ENCODE results near the gene INVS.
"Not testable (repeated sequence)": the region's sequence is repeated elsewhere in the genome, so short reads cannot be mapped to it uniquely, and the experiment has no call there.

The INVS gene

DNA sequence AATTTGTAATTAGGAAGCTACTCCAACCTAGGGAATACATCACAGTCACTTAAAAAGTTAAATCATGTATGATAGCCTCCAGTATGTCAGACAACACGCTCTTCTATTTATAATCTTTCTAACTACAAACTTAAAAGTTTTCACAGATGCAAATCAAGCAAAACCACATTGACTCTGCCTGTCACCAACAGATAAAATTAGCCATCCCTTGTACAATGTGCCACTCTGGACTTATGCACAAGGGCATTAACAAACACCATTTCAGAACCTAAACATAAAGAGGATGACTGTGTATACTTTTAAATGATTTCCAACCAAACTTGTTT is 15.0 kb upstream of the INVS start:
- no peak for DNase-seq (ENCODE audit: low read depth in 2 of 2)

DNA sequence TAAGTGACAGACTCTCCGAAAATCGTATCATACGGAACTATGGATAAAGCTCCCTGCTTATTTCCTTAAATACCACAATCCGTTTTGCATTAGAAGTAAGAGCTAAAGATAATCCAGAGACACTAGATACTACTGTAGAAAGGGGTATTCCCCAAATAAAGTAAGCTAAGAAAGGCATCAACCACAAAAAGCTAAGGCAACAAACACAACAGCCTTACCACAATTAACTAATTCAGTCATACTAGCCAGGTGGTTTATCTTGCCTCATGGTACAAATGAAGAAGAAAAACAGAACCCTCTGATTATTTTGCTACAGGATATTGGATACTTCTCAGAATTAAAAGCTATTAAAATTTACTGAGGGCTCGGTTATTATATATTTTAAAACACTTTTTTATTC is 14.3 kb upstream of the INVS start:
- no peak for DNase-seq (ENCODE audit: low read depth in 2 of 2)

- no peak for DNase-seq (ENCODE audit: low read depth in 2 of 2)
These were observed 12.9 kb upstream of the INVS start for GRCh38 chr9:100086097-100086635.

- no peak for DNase-seq (ENCODE audit: low read depth in 2 of 2)
These were observed 11.8 kb upstream of the INVS start for GRCh38 chr9:100087218-100087617.

DNA sequence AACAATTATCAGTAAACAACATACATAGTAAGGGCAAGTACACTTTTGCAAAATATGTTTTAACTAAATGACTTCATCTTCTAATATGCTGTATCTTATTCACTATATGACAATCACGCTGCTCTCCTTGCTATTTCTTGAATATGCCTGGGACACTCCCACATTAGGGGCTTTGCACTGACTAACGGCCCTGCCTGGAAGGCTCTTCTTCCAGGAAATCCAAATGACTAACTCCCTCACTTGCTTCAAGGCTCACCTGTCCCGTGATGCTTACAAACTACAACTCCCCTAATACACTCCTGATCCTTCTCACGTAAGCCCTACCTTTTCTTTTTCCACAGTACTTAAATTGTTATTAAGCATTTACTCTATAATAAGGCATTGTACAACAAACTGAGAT is 10.8 kb upstream of the INVS start:
- DNase-seq (ENCODE audit: low read depth in 2 of 2): no peak

- no peak for DNase-seq (ENCODE audit: low read depth in 2 of 2)
These were observed 8.2 kb upstream of the INVS start for GRCh38 chr9:100090880-100091279.

DNA sequence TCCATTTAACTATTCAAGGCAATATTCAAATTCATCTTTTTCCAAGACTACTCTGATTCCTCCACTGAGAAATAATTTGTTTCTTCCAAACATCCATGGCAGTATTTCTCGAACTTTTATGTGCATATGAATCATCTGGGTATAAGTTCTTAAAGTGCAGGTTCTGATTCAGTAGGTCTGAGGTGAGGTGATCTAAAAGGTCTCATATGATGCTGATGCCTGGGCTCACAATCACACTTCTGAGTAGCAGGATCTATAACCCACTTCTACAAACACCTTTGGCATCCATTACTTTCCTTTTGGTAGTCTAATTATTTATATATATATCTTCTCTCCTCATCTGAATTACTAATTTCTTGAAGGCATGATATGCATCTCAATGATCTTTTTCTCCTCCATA is 7.4 kb upstream of the INVS start:
- no peak for DNase-seq (ENCODE audit: low read depth in 2 of 2)

GRCh38 chr9:100092066-100092465 is 7.0 kb upstream of the INVS start:
- DNase-seq (ENCODE audit: low read depth in 2 of 2): no peak

DNA sequence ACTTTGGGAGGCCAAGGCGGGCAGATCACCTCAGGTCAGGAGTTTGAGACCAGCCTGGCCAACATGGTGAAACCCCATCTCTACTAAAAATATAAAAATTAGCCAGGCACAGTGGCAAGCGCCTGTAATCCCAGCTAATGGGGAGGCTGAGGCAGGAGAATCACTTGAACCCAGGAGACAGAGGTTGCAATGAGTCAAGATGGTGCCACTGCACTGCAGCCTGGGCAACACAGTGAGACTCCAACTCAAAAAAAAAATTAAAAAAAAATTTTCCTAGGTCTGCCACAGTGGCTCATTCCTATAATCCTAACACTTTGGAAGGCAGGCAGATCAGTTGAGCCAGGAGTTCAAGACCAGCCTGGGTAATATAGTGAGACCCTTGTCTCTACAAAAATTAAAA is 4.6 kb upstream of the INVS start:
- DNase-seq (ENCODE audit: low read depth in 2 of 2): not testable (repeated sequence)

DNA sequence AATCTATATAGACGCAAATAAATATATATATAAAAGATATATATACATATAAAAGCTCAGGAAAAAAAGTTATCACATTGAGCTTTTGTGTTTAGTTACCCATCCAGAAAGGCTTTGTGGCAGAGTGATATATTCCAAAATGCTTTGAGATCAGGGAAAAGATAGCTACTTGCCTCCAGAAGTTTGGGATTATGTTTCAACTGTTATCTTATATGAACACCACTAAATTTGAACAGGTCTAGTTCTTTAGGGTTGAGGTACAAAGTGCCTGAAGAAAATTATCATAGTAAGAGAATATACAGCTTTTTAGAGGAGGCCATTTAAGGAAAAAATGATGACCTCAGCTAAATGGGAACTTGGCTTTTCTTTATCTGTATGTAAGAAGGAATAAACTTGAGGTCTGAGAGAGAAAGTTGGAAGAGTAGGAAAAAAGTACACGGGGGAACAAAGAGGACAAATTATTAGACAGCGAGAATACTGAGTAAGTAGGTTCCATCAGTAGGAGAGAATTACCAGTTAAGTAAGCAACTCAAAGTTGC is 2.6 kb upstream of the INVS start:
- DNase-seq (ENCODE audit: low read depth in 2 of 2): no peak

DNA sequence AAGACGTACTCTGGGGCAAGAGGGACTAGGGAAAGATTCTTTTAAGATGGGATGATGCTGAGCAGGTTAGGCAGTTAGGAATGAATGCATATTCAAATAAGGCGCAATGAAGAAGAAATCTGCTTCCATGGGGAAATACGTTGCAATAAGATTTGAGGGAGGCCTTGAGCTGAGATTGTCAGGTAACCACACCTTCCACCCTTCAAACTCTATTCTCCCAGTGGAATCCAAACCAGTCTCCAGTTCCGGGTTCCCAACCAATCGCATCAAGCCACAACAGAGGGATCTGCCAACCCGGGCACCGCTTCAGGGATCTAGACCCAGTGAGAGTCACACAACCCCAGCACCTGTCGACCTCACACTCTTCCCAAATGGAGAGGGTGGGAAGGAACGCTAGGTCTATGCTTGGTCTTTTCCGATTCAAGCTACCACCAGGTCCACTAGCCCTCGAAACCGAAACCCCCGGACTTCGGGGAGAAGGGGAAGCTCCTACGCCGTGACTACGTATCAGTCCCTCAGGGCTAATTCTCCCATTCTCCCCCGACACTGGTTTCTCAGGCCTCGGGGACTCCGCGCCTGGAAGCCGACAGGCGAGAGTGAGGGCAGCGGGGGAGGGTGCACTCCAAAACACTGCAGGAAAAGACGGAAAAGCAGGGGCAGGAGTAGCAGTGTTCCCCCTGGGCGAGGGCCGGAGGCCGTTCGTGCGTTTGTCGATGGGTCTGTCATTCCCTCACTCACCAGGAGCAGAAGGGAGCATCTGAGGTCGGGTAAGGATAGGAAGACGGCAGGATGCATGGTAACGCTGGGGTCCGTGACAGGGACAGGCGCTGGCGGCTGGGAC is 777 bp upstream of the INVS start:
- no peak for DNase-seq (ENCODE audit: low read depth in 2 of 2)

DNA sequence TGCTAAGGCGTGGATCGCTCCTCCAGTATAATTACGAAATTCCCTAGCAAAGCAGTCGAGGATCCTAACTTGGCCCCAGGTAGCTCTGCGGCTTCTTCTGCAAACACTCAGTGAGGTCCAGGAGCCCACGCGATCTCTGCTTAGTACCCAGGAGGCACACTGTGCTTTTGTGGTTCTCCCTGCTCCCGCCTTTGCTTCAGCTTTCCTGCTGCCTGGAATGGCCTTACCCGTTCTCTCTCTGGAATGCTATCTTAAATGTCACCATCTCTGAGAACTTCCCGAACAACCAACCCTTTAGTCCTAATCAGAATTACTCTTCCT is 639 bp downstream of the INVS start:
- no peak for DNase-seq (ENCODE audit: low read depth in 2 of 2)

DNA sequence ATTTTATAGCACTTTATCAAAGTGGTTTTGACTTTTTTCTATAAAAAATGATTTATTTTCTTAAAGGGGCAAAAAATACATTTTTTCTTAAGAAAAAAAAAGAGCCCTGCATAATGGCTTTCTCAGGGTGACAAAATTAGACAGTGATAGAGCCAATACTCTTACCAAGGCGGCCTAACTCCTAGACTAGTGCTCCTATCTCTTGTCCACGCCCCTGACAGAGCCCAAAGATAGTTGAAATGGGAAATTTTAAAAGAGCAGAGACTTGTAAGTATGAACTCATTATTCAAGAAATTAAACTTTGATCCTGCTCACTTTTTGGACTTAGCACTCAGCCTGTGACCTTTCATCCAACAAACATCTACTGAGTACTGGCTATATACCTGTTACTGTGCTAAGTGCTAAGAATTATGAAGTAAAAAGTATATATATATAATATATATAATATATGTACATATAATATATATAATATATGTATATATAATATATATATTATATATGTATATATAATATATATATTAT is 1.2 kb downstream of the INVS start:
- DNase-seq (ENCODE audit: low read depth in 2 of 2): no peak

DNA sequence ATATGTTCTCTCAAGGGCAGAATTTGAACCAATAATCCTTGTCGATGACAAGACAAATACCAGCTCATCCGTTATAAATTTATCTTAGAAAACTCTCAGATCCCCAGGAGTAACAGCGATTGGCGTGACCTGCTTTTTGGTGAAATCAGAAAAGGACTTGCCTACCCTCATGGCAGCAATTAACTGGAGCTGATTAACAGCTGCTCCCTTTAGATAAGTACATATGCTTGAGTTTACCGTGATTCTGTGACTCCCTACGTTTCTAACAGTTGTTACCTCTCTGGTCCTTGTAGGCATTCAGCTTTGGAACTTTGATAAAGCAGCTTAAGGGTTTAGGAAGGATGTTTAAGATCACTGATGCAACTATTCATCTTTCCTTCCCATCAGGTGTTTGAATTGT is 2.6 kb downstream of the INVS start:
- DNase-seq (ENCODE audit: low read depth in 2 of 2): no peak

DNA sequence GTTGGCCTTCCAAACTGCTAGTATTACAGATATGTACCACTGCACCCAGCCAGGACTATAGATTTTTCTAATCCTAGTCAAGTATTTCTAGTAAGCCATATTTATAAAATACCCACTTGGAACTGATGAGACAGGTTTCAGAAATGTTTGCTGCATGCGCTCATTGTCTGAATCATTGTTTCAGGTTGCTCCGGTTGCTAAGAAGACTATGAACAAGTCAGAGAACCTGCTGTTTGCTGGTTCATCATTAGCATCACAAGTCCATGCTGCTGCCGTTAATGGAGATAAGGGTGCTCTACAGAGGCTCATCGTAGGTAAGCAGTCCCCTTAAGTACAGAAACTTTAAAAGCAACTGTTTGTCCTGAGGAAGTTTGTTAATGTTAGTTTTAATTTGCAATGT is 5.3 kb downstream of the INVS start:
- no peak for DNase-seq (ENCODE audit: low read depth in 2 of 2)

DNA sequence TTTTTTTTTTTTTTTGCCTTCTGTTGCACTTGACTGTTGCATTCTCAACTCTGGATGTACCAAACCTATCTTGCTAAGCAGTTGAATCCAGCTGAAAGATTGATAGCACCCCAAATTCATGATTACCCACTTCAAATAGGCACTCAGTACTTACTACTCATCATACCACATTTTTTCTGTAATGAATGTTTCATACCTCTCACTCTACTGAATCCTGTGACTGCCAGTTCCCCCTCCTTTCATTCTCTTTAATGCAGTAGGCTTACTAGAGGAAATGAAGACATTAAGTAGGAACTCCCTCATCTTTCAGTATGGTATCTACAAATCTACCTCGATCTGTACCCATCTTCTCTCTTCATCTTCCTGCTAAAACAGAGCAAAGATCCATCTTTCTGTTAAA is 6.8 kb downstream of the INVS start:
- no peak for DNase-seq (ENCODE audit: low read depth in 2 of 2)

DNA sequence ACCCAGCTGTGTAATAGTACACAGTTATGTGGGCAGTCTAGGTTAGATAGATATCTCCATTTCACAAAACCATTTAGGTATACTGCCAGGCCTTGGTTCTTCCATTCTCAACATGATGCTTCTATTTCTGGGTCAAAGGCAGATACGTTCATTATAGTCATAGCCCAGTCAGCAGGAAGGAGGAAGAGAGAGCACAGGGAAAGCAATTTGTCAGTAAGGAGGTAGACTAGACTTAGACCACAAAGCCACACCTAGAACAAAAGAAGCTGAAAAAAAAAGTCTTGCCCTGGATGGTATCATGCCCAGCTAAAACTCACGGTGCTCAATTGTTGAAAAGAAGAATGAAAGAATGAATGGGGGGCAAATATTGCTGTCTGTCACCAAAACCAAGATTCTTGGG is 7.6 kb downstream of the INVS start:
- no peak for DNase-seq (ENCODE audit: low read depth in 2 of 2)

GRCh38 chr9:100108559-100108958 is 9.5 kb downstream of the INVS start:
- no peak for DNase-seq (ENCODE audit: low read depth in 2 of 2)

DNA sequence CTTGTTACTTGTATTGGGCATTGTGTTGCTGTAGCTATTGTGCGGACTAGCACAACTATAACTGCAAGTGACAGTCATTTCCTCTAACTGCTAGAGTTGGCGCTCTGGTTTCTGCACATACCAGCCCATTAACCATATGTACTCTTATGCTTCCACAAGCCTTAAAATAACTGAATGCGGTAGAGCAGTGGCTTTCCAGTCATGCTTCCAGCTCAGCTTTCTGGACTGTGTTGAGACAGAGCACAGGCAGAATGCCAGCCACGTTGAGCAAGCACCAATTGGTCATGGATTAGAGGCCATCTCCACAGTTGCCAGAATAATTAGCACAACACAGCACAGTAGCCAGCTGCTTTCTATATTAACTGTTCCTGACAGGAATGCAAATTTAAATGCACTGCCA is 12.2 kb downstream of the INVS start:
- DNase-seq (ENCODE audit: low read depth in 2 of 2): no peak

GRCh38 chr9:100112677-100113336 is 13.8 kb downstream of the INVS start:
- no peak for DNase-seq (ENCODE audit: low read depth in 2 of 2)

- no peak for DNase-seq (ENCODE audit: low read depth in 2 of 2)
These were observed 18.3 kb downstream of the INVS start for GRCh38 chr9:100117316-100117715.

DNA sequence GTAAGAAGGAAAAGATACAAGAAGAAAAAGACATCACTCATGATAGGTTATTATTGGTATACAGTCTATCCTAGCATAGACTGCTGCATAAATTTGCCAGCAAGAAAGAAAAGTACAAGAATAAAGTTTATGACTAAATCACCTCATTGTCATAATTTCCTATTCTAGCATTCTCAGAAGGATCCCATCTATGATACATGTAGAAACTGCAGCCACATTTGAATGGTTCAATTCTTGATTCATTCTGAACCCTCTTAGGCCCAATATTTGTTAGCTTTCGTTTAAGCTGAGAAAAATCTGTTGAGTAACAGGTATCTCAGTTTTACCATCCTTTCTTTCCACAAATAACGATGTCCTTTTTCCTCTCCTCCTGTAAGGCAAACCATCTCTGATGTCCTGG is 21.2 kb downstream of the INVS start:
- no peak for DNase-seq (ENCODE audit: low read depth in 2 of 2)

- no peak for DNase-seq (ENCODE audit: low read depth in 2 of 2)
These were observed 26.2 kb downstream of the INVS start for GRCh38 chr9:100125236-100125635.
